Fibroblast of skin of right biceps (primary cell): ENCODE measurements around the gene GBP4.
"Not testable (repeated sequence)": the region's sequence is repeated elsewhere in the genome, so short reads cannot be mapped to it uniquely, and the experiment has no call there.

Experiments used
- DNase-seq: peaks from one replicate; pipeline ENCODE4 v3.0.0-alpha.2; 2013

Gene GBP4

DNA sequence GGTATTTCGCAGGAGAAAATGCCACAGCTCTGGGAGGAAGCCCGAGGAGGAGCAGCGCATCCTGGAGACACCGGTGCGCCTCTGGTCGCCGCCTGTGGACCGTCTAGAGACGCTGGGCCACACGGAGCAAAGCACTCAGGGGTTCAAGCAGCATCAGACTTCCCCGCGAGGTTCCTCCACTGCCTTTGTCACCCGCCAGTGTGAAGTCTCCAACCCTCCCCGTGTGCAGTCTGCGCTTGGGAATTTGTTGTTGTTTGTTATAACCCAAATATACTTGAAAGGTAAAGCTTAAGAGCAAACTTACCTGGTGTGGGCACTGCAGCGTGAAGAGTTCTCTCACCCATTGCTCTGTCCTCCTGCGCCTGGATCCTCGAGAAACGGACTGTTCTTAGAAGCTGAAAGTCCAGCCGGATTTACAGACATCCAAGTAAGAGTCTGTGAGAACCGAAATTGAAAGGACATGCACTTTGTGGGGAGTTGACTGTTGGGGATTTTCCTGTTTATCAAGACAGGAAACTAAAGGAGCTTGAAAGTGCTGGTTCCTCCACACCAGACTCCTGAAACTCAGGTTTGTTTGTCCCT, at the start of gene GBP4:
TSS of gene GBP4 (minus strand) at position 452 of the 582 bp plus-strand sequence. CDS start at position 344, 108 bp downstream.
- peak; percentile 5 for DNase-seq

GRCh38 chr1:89243046-89243445, 44.3 kb upstream of the GBP4 start:
- no peak for DNase-seq

DNA sequence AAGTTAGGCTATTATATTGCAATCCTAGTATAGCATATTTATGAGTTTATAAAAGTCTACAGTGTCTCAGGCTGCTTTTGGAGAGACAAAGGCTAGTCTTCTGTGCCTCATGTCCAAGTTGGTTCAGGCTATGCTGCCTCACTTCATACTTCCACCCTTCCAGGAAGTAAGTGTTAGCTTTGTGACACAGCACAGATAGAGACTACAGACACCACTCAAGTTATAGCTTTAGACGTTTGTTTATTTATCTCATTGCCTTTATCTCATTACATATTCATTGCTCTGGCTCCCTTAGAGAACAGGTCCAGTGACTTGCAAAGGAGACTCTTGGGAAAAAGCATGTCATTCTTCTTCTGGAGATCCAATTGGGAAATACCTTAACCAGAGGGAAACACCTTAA, 22.6 kb upstream of the GBP4 start:
- DNase-seq: no peak

DNA sequence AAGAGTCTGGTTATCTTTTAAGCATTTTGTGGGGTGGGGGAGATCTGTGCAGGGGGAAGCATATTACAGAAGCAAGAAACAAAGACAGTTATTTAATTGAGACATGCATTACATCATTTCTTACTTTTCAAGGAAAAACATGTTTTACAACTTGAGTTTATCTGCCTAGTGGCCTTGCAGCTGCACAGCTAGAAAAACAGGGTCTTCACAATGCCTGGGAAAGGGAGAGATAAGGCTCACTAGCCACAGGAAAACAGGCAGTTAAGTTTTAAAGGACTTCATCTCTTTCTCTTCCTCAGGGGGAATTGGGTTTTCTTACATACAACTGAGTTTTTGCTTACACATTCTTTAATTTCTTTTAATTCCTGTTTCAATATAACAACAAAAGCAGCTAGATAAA, 21.1 kb upstream of the GBP4 start:
- DNase-seq: not testable (repeated sequence)

DNA sequence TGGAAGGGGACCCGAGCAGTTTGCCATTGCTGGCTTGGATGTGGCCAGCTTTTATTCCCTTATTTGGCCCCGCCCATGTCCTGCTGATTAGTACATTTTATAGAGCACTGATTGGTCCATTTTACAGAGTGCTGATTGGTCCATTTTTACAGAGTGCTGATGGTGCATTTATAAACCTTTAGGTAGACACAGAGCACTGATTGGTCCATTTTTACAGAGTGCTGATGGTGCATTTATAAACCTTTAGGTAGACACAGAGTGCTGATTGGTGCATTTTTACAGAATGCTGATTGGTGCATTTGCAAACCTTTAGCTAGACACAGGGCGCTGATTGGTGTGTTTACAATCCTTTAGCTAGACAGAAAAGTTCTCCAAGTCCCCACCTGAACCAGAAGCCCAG, 20.2 kb upstream of the GBP4 start:
- not testable (repeated sequence) for DNase-seq

DNA sequence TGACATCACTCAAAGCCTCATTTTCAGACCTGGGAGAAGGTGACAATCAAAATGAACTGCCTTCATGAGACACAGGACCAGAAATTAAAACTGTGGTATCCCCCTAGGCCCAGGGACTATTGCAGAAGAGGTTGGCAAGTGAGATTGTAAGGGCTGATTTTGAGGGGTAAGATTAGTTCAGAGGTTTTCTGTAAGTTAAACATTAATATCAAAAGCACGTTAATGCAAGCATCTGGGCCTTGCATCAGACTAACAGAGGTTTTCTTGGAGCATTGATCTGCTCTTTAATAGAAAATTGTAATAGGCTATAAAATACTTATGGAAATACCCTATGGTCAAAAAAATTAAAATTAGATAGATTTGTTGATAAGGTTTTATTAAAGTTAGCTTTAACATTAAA, 14.6 kb upstream of the GBP4 start:
- no peak for DNase-seq

DNA sequence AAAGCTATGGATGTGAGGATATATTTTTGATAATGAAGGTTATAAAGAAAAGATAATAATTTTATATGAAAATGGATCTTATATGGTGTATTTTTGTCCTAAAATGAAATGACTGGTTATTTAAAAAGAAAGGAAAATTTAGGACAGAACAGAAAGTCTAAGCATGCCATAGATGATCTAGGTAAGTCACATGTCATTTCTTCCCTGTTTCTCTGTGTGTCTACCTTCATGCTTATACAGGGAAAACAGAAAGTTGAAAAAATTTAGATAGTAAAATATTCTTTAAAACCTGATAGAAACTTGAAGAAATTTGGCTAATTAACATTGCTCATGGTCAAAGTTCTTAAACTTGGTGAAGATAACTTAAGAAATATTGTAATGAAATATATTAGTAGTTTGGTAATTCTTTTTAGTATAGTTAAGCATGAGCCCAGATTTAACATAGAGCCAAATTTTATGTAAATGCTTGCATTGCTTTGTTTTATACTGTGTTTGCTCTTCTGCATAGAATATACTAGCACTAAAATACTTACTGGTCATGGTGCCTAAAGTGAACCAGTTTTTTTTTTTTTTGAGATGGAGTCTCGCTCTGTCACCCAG, 12.4 kb upstream of the GBP4 start:
- no peak for DNase-seq

- DNase-seq: no peak
Observed at GRCh38 chr1:89206373-89206772, 7.6 kb upstream of the GBP4 start.

GRCh38 chr1:89203166-89203565, 4.4 kb upstream of the GBP4 start:
- peak; percentile 85 for DNase-seq

GRCh38 chr1:89201106-89201794, 2.5 kb upstream of the GBP4 start:
- no peak for DNase-seq

DNA sequence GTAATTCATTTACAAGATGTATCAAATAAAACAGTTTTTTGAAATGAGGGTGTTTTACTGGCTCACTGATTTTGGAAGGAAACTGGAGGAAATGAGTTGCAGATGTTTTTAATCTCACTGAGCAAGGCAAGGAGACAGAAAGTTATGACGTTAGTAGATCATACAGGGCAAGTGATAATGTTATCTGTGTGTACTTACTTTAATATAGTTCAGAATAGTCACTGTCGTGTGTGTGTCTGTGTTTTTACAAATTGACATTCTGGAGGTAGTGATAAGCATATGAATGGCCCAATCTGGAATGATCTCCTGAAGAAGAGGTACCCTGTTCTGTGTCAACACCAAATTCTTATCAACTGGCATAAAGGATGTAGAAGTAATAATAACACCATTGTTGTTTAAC, 1.9 kb upstream of the GBP4 start:
- DNase-seq: peak; percentile 74

DNA sequence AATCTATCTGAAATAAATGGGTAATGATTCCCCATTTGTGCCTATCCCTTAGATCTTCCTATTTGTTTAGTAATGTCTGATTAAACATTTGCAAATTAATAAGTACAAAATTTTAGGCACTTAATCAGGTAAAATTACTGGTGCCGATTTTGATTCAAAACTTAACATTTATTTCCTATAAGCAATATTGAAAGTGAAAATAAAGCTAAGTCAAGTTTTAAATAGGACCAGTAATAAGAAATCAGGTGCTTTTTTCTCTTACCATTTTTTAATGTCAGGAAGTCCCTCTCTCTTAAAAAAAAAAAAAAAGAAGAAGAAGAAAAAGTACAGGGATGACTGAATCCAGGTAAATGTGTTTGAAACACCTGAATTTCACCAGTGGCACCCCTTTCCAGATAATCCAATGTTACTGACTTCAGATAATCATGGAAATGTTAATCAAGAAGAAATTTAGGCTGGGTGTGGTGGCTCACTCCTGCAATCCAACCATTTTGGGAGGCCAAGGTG, 836 bp upstream of the GBP4 start:
- no peak for DNase-seq

- DNase-seq: no peak
Observed at GRCh38 chr1:89198081-89198480, 661 bp downstream of the GBP4 start.

DNA sequence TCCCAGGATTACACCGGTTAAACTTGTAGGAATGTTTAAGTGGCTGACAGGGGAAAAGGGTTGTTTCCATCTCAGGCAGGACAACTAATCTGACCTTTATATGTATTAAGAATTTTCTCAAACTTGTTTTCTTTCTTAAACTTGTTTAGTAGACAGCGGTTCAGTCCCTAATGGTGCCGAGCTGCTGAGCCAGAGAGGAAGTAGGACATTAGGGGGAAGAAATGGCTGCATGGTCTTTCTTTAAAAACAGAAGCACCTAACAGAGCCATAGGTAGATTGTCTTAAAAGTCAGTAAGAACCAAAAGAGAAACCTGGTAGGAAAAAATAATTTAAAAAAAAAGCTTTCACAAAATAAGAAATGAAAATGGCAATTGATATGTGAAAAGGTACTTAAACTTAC, 3.3 kb downstream of the GBP4 start:
- no peak for DNase-seq

DNA sequence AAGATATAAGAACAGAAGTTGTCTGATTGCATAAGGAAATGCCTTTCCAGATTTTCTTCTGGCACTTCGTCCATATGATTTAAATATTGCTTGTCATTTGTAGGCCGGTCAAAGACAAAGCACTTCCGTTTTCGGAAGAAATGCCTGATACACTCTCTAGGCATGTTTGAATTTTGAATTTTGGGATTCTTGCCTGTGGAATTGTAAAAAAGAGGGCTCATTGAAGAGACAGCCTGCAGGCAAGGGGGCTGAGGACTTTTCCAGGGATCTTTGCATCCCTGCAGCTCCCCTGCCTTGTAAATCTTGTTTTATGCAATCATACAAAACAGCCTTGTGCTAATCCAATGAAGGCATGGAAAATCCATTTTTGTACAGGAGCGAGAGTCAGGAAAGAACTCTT, 7.4 kb downstream of the GBP4 start:
- peak; percentile 20 for DNase-seq

DNA sequence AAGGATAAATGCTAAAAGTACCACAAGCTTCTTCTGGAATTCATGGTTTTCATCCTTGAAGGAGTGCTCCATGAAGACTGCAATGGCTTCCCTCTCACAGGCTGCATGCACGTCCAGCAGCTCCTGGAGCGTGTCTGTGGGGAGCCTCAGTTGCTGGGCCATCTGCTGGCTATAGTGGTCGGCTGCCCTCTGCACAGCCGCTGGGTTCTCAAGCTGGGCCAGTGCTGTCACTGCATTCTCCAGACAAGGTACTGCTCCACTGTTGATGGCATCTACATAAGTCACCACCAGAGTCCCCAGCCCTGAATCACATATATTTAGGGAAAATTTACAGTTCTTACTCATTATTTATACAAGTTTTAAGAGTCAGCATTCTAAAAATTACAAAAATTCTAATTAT, 8.7 kb downstream of the GBP4 start:
- peak; percentile 5 for DNase-seq

DNA sequence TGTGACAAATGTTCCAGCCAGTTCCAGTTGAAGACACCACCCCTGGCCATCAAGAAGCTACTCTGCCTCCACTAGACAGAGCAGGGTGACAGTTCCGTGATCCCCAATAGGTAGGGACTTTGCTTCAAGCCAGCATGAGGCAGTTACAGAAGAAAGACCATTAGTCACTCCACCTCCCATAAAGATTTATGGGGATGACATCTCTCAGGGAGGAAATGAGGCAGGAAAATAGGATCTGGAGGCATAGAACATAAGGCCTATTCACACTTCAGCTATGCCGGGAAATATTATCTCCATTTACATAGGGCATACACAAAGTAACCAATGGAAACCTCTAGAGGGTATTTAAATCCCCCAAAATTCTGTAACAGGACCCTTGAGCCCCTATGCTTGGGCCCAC, 19.4 kb downstream of the GBP4 start:
- peak; percentile 36 for DNase-seq

- DNase-seq: no peak
Observed at GRCh38 chr1:89176971-89177370, 21.8 kb downstream of the GBP4 start.

DNA sequence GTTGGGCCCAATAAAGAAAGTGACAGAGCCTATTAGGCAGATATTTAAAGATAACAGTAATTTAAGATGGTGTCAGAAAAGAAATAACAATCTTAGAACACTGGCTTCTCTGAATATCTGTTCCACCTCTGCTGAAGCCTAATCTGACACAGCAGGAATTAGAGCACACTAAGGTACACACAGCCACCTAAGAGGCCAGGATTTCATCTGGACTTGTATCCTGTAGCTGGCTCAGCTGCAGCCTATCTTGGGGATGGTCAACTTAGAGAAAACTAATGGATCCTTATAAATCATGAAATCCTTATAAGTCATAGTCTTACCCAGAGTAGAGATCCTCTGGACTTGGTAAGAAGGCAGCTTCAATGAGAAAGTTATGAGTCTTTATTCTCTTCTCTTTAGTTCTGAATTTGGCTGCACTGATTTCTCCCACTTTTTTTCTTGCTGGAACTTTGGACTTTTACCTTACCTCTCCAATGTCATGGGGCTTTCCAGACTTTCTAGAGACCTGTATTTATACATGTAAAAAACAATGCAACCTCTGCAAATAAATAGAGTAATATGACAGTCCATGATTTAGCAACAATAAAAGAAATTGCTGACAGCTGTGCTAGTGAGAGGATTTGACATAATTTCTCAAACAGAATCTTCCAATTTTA, 23.0 kb downstream of the GBP4 start, which contains the start of gene GBP7:
TSS of gene GBP7 (minus strand) at position 403 of the 656 bp plus-strand sequence. CDS start 4,068 bp downstream, outside the sequence.
- DNase-seq: no peak

GRCh38 chr1:89174491-89174890, 24.3 kb downstream of the GBP4 start:
- no peak for DNase-seq

- DNase-seq: no peak
Observed at GRCh38 chr1:89172468-89173143, 26.1 kb downstream of the GBP4 start.

GRCh38 chr1:89171067-89171438, 27.7 kb downstream of the GBP4 start:
- no peak for DNase-seq
